Fibroblast of lung (primary cell): ENCODE results near the gene ELK3.

ENCODE experiments used
- CTCF ChIP-seq, 2 donors: IDR thresholded peaks in 1 of 2; conservative IDR thresholded peaks in 1 of 2; 1 replicate in 1 of 2; 2 replicates in 1 of 2; pipeline ENCODE4 v1.5.1; 2011 to 2012; ENCODE audit warnings: low read length in 2 of 2, control low read depth in 1 of 2, inconsistent platforms in 1 of 2, low read depth in 1 of 2, mild to moderate bottlenecking in 1 of 2
- EZH2 ChIP-seq: IDR thresholded peaks from 2 replicates; pipeline ENCODE4 v1.5.1; 2012; ENCODE audit warnings: low read length, control low read depth, mild to moderate bottlenecking; ENCODE audit errors: missing control alignments

- TF ChIP-seq CTCF (conservative IDR thresholded peaks at IDR 0.05 in 1 of 2, IDR thresholded peaks at IDR 0.05 in 1 of 2; ENCODE audit: low read depth in 1 of 2, low read length in 2 of 2) (no peak), EZH2 (no peak)
Observed at GRCh38 chr12:96248136-96248931, 54.2 kb downstream of the ELK3 start.
